H1 (cell line): ENCODE results near the gene SMYD1. TPM values are rescaled to one million over a fixed set of nuclear protein-coding genes. Genes with fewer than 3 reads are reported as not detected.

Experiments used
- CTCF ChIA-PET: fragments of 300-600 bp; sonication (Branson Sonifier 250); formaldehyde crosslinking; loops from one replicate; lab custom pipeline; 2021; ENCODE audit not compliant: partially characterized antibody; lab: Charles Lee
- POLR2A ChIA-PET: fragments of 300-600 bp; sonication (Branson Sonifier 250); formaldehyde crosslinking; loops from one replicate; lab custom pipeline; 2021; ENCODE audit warnings: inconsistent platforms; ENCODE audit not compliant: partially characterized antibody; lab: Charles Lee
- DNase-seq, 2 experiments: peaks; one replicate each; pipeline versions ENCODE4 v3.0.0 to v3.0.0-alpha.2; 2010 to 2022; ENCODE audit warnings: low spot score in 2 of 2, low read depth in 1 of 2, mixed read lengths in 1 of 2
- FAIRE-seq: peaks from 2 replicates; lab custom pipeline; 2011; peaks lifted over from hg19 to GRCh38; lab: Jason Lieb, UNC
- H2AFZ ChIP-seq: 2 replicates; pipeline ENCODE4 v1.8.1; 2012; ENCODE audit warnings: low read length, inconsistent platforms
- H2AK5ac ChIP-seq: 2 replicates; pipeline ENCODE4 v1.6.1; 2013; ENCODE audit warnings: low read depth, low read length
- H2BK120ac ChIP-seq: replicated peaks from 2 replicates; pipeline ENCODE3; 2013; ENCODE audit warnings: low read depth, low read length, inconsistent platforms
- H2BK12ac ChIP-seq: 2 replicates; pipeline ENCODE4 v1.6.1; 2013; ENCODE audit warnings: low read depth, low read length
- H2BK15ac ChIP-seq: 2 replicates; pipeline ENCODE4 v1.6.1; 2013; ENCODE audit warnings: low read length
- H2BK20ac ChIP-seq: 2 replicates; pipeline ENCODE4 v1.6.1; 2013; ENCODE audit warnings: low read length
- H2BK5ac ChIP-seq: 2 replicates; pipeline ENCODE4 v1.6.1; 2013; ENCODE audit warnings: low read depth, low read length
- H3K14ac ChIP-seq: 2 replicates; pipeline ENCODE4 v1.6.1; 2013; ENCODE audit warnings: inconsistent platforms; ENCODE audit not compliant: insufficient read length
- H3K18ac ChIP-seq: 2 replicates; pipeline ENCODE4 v1.6.1; 2013; ENCODE audit warnings: low read length; ENCODE audit errors: extremely low read depth
- H3K23ac ChIP-seq: 2 replicates; pipeline ENCODE4 v1.6.1; 2013; ENCODE audit warnings: inconsistent platforms; ENCODE audit not compliant: insufficient read length
- H3K23me2 ChIP-seq: 2 replicates; pipeline ENCODE4 v1.6.1; 2013; ENCODE audit warnings: low read depth, low read length
- H3K27ac ChIP-seq: 2 replicates; pipeline ENCODE4 v1.6.1; 2011; ENCODE audit warnings: low read depth, low read length, inconsistent platforms
- H3K27me3 ChIP-seq, 4 experiments: replicated peaks in 1 of 4; 1 replicate in 1 of 4; 2 replicates in 3 of 4; pipeline versions ENCODE4 v1.6.1 to v1.8.1; 2011 to 2013; ENCODE audit warnings: low read length in 3 of 4, mild to moderate bottlenecking in 3 of 4, inconsistent platforms in 2 of 4, mixed read lengths in 2 of 4, moderate library complexity in 1 of 4; ENCODE audit not compliant: control insufficient read depth in 3 of 4, insufficient read depth in 3 of 4; ENCODE audit errors: extremely low read depth in 1 of 4
- H3K36me3 ChIP-seq, 4 experiments: 2 replicates each; pipeline versions ENCODE4 v1.6.1 to v1.8.1; 2011 to 2013; ENCODE audit warnings: mild to moderate bottlenecking in 4 of 4, low read length in 3 of 4, moderate library complexity in 2 of 4, control low read depth in 1 of 4, inconsistent platforms in 1 of 4; ENCODE audit not compliant: insufficient read depth in 4 of 4, control insufficient read depth in 2 of 4
- H3K4ac ChIP-seq: replicated peaks from 2 replicates; pipeline ENCODE3; 2013; ENCODE audit warnings: low read length, low read depth, mixed read lengths, inconsistent platforms; ENCODE audit not compliant: insufficient read length
- H3K4me1 ChIP-seq, 4 experiments: replicated peaks in 1 of 4; 1 replicate in 1 of 4; 2 replicates in 3 of 4; pipeline versions ENCODE4 v1.6.1 to v1.8.1; 2011 to 2013; ENCODE audit warnings: low read length in 3 of 4, inconsistent platforms in 2 of 4, mixed read lengths in 1 of 4; ENCODE audit not compliant: insufficient read depth in 4 of 4, control insufficient read depth in 3 of 4
- H3K4me2 ChIP-seq, 2 experiments: 2 replicates each; pipeline versions ENCODE4 v1.6.1 to v1.8.1; 2011 to 2013; ENCODE audit warnings: low read depth in 2 of 2, low read length in 2 of 2, control low read depth in 1 of 2, inconsistent platforms in 1 of 2, mild to moderate bottlenecking in 1 of 2; ENCODE audit not compliant: insufficient read depth in 1 of 2
- H3K4me3 ChIP-seq, 4 experiments: fragments of 200-600, 300-600 bp in 1 of 4; sonication (generic), shearing (Covaris generic), sonication (Bioruptor Twin) in 1 of 4; 2 replicates each; pipeline versions ENCODE4 v1.5.1 to v1.8.1; 2011 to 2016; ENCODE audit warnings: low read length in 4 of 4, low read depth in 3 of 4, control low read depth in 2 of 4, inconsistent platforms in 2 of 4, mild to moderate bottlenecking in 2 of 4, mixed read lengths in 1 of 4, moderate library complexity in 1 of 4; ENCODE audit not compliant: insufficient read depth in 2 of 4; ENCODE audit errors: extremely low read depth in 1 of 4
- H3K56ac ChIP-seq: replicated peaks from 2 replicates; pipeline ENCODE3; 2013; ENCODE audit warnings: low read depth, mild to moderate bottlenecking, mixed read lengths, low read length, inconsistent platforms; ENCODE audit not compliant: insufficient read length
- H3K79me1 ChIP-seq: 2 replicates; pipeline ENCODE4 v1.6.1; 2013; ENCODE audit warnings: low read depth, low read length, control low read depth
- H3K79me2 ChIP-seq, 2 experiments: 2 replicates each; pipeline versions ENCODE4 v1.6.1 to v1.8.1; 2012 to 2013; ENCODE audit warnings: low read length in 2 of 2, mild to moderate bottlenecking in 2 of 2, inconsistent platforms in 1 of 2; ENCODE audit not compliant: insufficient read depth in 2 of 2, control insufficient read depth in 1 of 2
- H3K9ac ChIP-seq, 4 experiments: replicated peaks in 1 of 4; 1 replicate in 1 of 4; 2 replicates in 3 of 4; pipeline versions ENCODE4 v1.6.1 to v1.8.1; 2011 to 2013; ENCODE audit warnings: low read depth in 3 of 4, low read length in 3 of 4, control low read depth in 2 of 4, mild to moderate bottlenecking in 2 of 4, moderate library complexity in 2 of 4, inconsistent platforms in 1 of 4; ENCODE audit errors: extremely low read depth in 1 of 4
- H3K9me3 ChIP-seq, 2 experiments: 2 replicates each; pipeline versions ENCODE4 v1.6.1 to v1.8.1; 2012 to 2013; ENCODE audit warnings: mild to moderate bottlenecking in 2 of 2, moderate library complexity in 2 of 2, control low read depth in 1 of 2, inconsistent platforms in 1 of 2, low read depth in 1 of 2, low read length in 1 of 2, mixed read lengths in 1 of 2; ENCODE audit not compliant: insufficient read depth in 2 of 2
- H4K20me1 ChIP-seq, 2 experiments: replicated peaks in 1 of 2; 2 replicates each; pipeline versions ENCODE3 to v1.8.1; 2011 to 2013; ENCODE audit warnings: inconsistent platforms in 2 of 2, low read length in 2 of 2, mild to moderate bottlenecking in 1 of 2; ENCODE audit not compliant: insufficient read depth in 2 of 2, control insufficient read depth in 1 of 2
- H4K5ac ChIP-seq: 2 replicates; pipeline ENCODE4 v1.6.1; 2013; ENCODE audit warnings: low read length, low read depth, mixed read lengths, inconsistent platforms; ENCODE audit not compliant: insufficient read length
- H4K8ac ChIP-seq: 2 replicates; pipeline ENCODE4 v1.8.0; 2013; ENCODE audit warnings: mild to moderate bottlenecking, moderate library complexity, low read length, inconsistent platforms; ENCODE audit not compliant: insufficient read depth; ENCODE audit errors: extremely low read depth
- H4K91ac ChIP-seq: replicated peaks from 2 replicates; pipeline ENCODE3; 2013; ENCODE audit warnings: low read length, mixed read lengths, inconsistent platforms; ENCODE audit not compliant: insufficient read length
- CREB1 ChIP-seq: IDR thresholded peaks from 2 replicates; pipeline ENCODE4 v1.6.1; 2012; ENCODE audit warnings: inconsistent platforms
- EGR1 ChIP-seq: IDR thresholded peaks from 2 replicates; pipeline ENCODE4 v1.6.1; 2011; ENCODE audit warnings: low read depth, low read length, borderline replicate concordance
- JUN ChIP-seq: IDR thresholded peaks from 2 replicates; pipeline ENCODE4 v1.6.1; 2011; ENCODE audit warnings: low read depth, mild to moderate bottlenecking, improper control_type of control experiment, low read length
- KDM4A ChIP-seq: IDR thresholded peaks from one replicate; pipeline ENCODE4 v1.7.1; 2012; ENCODE audit warnings: low read depth, mild to moderate bottlenecking, moderate library complexity, low read length, inconsistent platforms; ENCODE audit not compliant: severe bottlenecking
- SP1 ChIP-seq: IDR thresholded peaks from 2 replicates; pipeline ENCODE4 v1.6.1; 2011; ENCODE audit warnings: low read depth, low read length
- TBP ChIP-seq: IDR thresholded peaks from 2 replicates; pipeline ENCODE4 v1.6.1; 2011; ENCODE audit warnings: low read depth, low read length, improper control_type of control experiment
- WGBS, 2 experiments: shearing (Covaris generic) in 1 of 2; methylation state at CpG; one replicate each; pipeline versions ENCODE4 v1.1.6 to v1.1.7; 2013 to 2015; ENCODE audit warnings: low lambda C conversion rate in 2 of 2, mixed read lengths in 2 of 2, inconsistent platforms in 1 of 2, low coverage in 1 of 2, missing lambda C conversion rate in 1 of 2; ENCODE audit not compliant: insufficient replicate concordance in 2 of 2, insufficient coverage in 1 of 2, insufficient read length in 1 of 2; ENCODE audit errors: extremely low coverage in 1 of 2, missing lambda C conversion rate in 1 of 2; 5-methylcytosine and 5-hydroxymethylcytosine counted together
- polyA plus RNA-seq, 7 experiments: library from polyadenylated mRNA; depleted of rRNA in 3 of 7; stranded (reverse) in 5 of 7; unstranded in 2 of 7; fragments of >200 nt in 5 of 7; fragments of 200-250 nt in 2 of 7; gene quantifications; 1 replicate in 5 of 7; 2 replicates in 1 of 7; 4 replicates in 1 of 7; pipeline versions ENCODE4 v1.2.1 to v1.2.3, GENCODE V29; 2011 to 2013; ENCODE audit warnings: missing spikeins in 2 of 7, mixed read lengths in 2 of 7
- total RNA-seq: library from RNA; stranded (reverse); fragmentation: NEBNext Ultra II Directional; extraction: Animal tissue kit (Norgen Biotek cat#: 25700); gene quantifications from 2 replicates; pipeline ENCODE4 v1.2.1, GENCODE V29; 2021
- TF ChIP-seq, protein P1 (sequence below), 3 experiments: IDR thresholded peaks; 1 replicate in 2 of 3; 2 replicates in 1 of 3; pipeline versions ENCODE4 v1.5.1 to v1.6.1; 2011; ENCODE audit warnings: low read length in 3 of 3, mild to moderate bottlenecking in 3 of 3, inconsistent platforms in 2 of 3, low read depth in 1 of 3, moderate library complexity in 1 of 3; ENCODE audit not compliant: insufficient read depth in 1 of 3; ENCODE audit errors: control extremely low read depth in 1 of 3

Gene SMYD1
- total and polyA plus RNA-seq, 2 of the 8 experiments (the other 6 are each of a cell fraction or from before 2014, with no cell fraction given): 0.06 TPM; not detected in 1

DNA sequence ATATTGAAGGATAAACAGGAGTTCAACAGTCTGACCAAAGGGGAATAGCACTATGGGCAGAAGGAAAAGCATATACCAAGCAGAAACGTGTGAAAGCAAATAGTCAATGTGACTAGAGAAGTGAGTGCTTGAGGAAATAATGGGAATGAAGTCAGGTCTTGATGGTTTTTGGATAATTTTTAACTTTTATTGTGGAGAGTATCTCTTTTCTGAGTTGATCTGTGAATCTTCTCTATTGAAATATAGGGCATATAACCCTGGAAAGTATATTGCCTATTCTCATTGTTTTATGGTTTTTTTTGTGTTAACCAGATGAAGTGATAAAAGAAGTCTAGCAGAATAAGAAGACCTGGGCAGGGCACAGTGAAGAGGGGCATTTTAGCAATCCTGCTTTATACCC is 76.6 kb downstream of the SMYD1 start:
- no peak for FAIRE-seq
- no peak overlapping the region for H3K14ac ChIP-seq
- H3K4me2 ChIP-seq: no peak overlapping the region

More for the DNA sequence above, 76.6 kb downstream of the SMYD1 start:
- 94% methylated on average over 1 of the region's 1 CpG; no CpG with 5 or more reads in 1 of the 2 experiments for WGBS, 2 experiments
- H2BK120ac ChIP-seq: no peak overlapping the region
- POLR2A ChIA-PET: interaction anchor here (1.5 kb wide), 1 partner anchor 14 kb away, joined by 3 read pairs; no protein-coding TSS in a partner anchor
- H4K8ac ChIP-seq: no peak overlapping the region
- no peak for DNase-seq
- no peaks in the 10 kb centered on the region for H3K79me2 ChIP-seq
- CTCF ChIA-PET: no interaction called here
- H2AFZ ChIP-seq: no peak overlapping the region
- TF ChIP-seq KDM4A: no peak
- TF ChIP-seq TBP: no peak
- TF ChIP-seq, protein P1, sequence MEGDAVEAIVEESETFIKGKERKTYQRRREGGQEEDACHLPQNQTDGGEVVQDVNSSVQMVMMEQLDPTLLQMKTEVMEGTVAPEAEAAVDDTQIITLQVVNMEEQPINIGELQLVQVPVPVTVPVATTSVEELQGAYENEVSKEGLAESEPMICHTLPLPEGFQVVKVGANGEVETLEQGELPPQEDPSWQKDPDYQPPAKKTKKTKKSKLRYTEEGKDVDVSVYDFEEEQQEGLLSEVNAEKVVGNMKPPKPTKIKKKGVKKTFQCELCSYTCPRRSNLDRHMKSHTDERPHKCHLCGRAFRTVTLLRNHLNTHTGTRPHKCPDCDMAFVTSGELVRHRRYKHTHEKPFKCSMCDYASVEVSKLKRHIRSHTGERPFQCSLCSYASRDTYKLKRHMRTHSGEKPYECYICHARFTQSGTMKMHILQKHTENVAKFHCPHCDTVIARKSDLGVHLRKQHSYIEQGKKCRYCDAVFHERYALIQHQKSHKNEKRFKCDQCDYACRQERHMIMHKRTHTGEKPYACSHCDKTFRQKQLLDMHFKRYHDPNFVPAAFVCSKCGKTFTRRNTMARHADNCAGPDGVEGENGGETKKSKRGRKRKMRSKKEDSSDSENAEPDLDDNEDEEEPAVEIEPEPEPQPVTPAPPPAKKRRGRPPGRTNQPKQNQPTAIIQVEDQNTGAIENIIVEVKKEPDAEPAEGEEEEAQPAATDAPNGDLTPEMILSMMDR (IDR thresholded peaks at IDR 0.05; ENCODE audit: control extremely low read depth in 1 of 3, insufficient read depth in 1 of 3, low read depth in 1 of 3, low read length in 3 of 3): no peak
- no peak for TF ChIP-seq CREB1
- TF ChIP-seq SP1: no peak
- no peak for TF ChIP-seq EGR1
- no peak for TF ChIP-seq JUN
- TF ChIP-seq, all 59 proteins: peak for 0
- Histone ChIP-seq H3K4me3 (no peak overlapping the region), H2AK5ac (no peak overlapping the region), H3K27me3 (no peaks in the 10 kb centered on the region), H3K36me3 (no peaks in the 10 kb centered on the region; a peak in 1 of 8 replicates), H3K23me2 (no peaks in the 10 kb centered on the region), H3K4ac (no peak overlapping the region), H3K79me1 (no peaks in the 10 kb centered on the region), H4K20me1 (no peaks in the 10 kb centered on the region), H4K5ac (no peak overlapping the region), H2BK12ac (no peak overlapping the region), H3K9me3 (no peaks in the 10 kb centered on the region), H3K27ac (no peak overlapping the region), H3K56ac (no peak overlapping the region), H4K91ac (no peak overlapping the region), H2BK20ac (no peak overlapping the region), H3K23ac (no peak overlapping the region), H2BK5ac (no peak overlapping the region), H3K4me1 (no peaks in the 10 kb centered on the region), H3K9ac (no peak overlapping the region), H3K18ac (no peak overlapping the region), H2BK15ac (no peak overlapping the region)
